ENCODE results near the gene NR5A2. TPM values are rescaled to one million over a fixed set of nuclear protein-coding genes. Genes with fewer than 3 reads are reported as not detected.
A peak's percentile ranks its signal among the peaks of the same experiment; 100 is the strongest.

The NR5A2 gene
- total and polyA plus RNA-seq, 10 of the 15 experiments (the other 5 are each of a cell fraction or from before 2014, with no cell fraction given): 0.02 to 0.60 (median 0.15) TPM; not detected in 1

- no peak for TF ChIP-seq TCF3 (IDR thresholded peaks at IDR 0.05; ENCODE audit: borderline replicate concordance, insufficient read depth, low read depth, low read length)
Observed at GRCh38 chr1:200022239-200022804, 5.2 kb upstream of the NR5A2 start (continued).

- Histone ChIP-seq H3K27me3 (replicated peaks in 1 of 2; ENCODE audit: control insufficient read depth in 2 of 2, insufficient read depth in 2 of 2, low read length in 1 of 2) (peaks cover 5 to 17% of the 10 kb centered on the region in 2 experiments), H3K79me2 (ENCODE audit: control insufficient read depth, insufficient read depth, low read length) (no peaks in the 10 kb centered on the region), H3K4me1 (ENCODE audit: control insufficient read depth, insufficient read depth, low read length) (no peaks in the 10 kb centered on the region), H3K9ac (ENCODE audit: control insufficient read depth, insufficient read depth, low read length) (no peak overlapping the region), H3K4me3 (no peak overlapping the region), H3K27ac (ENCODE audit: control insufficient read depth, insufficient read depth) (no peak overlapping the region), H3K4me2 (ENCODE audit: control insufficient read depth, insufficient read depth) (peak overlapping the region; percentile 28), H4K20me1 (ENCODE audit: control insufficient read depth, insufficient read depth) (no peaks in the 10 kb centered on the region), H3K36me3 (ENCODE audit: control insufficient read depth in 2 of 2, insufficient read depth in 2 of 2, low read length in 1 of 2) (no peaks in the 10 kb centered on the region), H3K9me3 (replicated peaks; ENCODE audit: control insufficient read depth, insufficient read depth, low read length) (no peaks in the 10 kb centered on the region), H2AFZ (ENCODE audit: control insufficient read depth, low read depth, low read length) (0 out of 2 replicates have a peak overlapping the region, but pooled peaks have one; percentile 8)
- BruUV-seq (replicated peaks): no TSS peak
- in situ Hi-C loops (cut with MboI) (no loop called here), intact Hi-C loops (cut with micrococcal nuclease; ENCODE audit: unreplicated experiment) (loop anchor here (10.0 kb wide), 1 partner anchor 344 kb away; no protein-coding TSS in a partner anchor)
- WGBS (ENCODE audit: insufficient coverage, insufficient replicate concordance, low lambda C conversion rate, missing lambda C conversion rate): 0% methylated on average over 2 of the region's 2 CpGs
- ChIA-PET CTCF (interaction anchor here (0.6 kb wide), 1 partner anchor 53 kb away, joined by 3 read pairs; no protein-coding TSS in a partner anchor), POLR2A (interaction anchor here (0.9 kb wide), 1 partner anchor 35 kb away, joined by 3 read pairs; no protein-coding TSS in a partner anchor), SMC1A (ENCODE audit: uncharacterized antibody, unreplicated experiment) (interaction anchor here (0.7 to 0.9 kb wide), 2 partner anchors 27 to 147 kb away, joined by 3 read pairs; no protein-coding TSS in a partner anchor), RAD21 (ENCODE audit: unreplicated experiment) (interaction anchor here (0.6 kb wide), 2 partner anchors 26 to 38 kb away, joined by 3 read pairs; no protein-coding TSS in a partner anchor)
- no peak for ATAC-seq
- no peak for DNase-seq (ENCODE audit: low read depth, low spot score)
- TF ChIP-seq BCLAF1 (IDR thresholded peaks at IDR 0.05) (no peak), MTA3 (IDR thresholded peaks at IDR 0.05; ENCODE audit: borderline replicate concordance, low read length) (no peak)
- no peak for FAIRE-seq
Observed at GRCh38 chr1:200028586-200029034, 1.1 kb downstream of the NR5A2 start.

Measured in GM12878 (cell line).